ENCODE measurements around the gene ZNF512B.

DNA sequence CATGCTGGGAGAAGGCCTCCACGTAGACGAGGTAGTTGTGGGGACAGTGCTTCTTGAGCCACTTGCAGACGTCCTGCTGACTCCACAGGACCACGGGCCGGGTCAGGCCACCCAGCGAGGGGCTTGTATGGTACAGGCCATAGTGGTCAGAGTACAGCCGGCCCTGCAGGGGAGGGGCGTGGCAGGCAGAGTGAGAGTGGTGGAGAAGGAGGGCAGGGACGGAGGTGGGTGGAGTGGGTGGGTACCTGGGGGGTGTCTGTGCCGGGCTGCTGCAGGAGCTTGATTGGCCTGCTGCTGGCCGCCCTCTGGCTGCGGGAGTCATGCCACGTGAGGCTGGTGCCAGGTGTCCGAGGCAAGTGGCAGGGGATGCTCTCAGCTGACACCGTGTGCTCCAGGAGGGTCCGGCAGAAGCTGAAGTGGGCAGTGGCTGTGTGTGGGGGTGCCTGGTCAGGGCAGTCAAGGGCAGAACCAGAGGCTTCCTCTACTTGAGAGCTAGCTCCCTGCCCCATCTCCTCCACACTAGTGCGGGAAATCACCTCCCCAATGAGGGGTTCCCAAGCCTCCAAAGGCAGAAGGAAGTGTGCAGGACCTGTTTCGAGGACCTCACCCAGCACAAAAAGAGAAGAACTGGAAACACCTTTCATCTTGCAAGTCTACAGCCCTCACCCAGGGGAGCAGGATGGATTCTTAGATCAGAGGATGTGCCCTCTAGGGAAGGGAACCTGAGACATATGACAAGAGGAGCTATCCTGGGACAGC lies 7.4 kb upstream of the ZNF512B start:
- TF ChIP-seq, protein P1, sequence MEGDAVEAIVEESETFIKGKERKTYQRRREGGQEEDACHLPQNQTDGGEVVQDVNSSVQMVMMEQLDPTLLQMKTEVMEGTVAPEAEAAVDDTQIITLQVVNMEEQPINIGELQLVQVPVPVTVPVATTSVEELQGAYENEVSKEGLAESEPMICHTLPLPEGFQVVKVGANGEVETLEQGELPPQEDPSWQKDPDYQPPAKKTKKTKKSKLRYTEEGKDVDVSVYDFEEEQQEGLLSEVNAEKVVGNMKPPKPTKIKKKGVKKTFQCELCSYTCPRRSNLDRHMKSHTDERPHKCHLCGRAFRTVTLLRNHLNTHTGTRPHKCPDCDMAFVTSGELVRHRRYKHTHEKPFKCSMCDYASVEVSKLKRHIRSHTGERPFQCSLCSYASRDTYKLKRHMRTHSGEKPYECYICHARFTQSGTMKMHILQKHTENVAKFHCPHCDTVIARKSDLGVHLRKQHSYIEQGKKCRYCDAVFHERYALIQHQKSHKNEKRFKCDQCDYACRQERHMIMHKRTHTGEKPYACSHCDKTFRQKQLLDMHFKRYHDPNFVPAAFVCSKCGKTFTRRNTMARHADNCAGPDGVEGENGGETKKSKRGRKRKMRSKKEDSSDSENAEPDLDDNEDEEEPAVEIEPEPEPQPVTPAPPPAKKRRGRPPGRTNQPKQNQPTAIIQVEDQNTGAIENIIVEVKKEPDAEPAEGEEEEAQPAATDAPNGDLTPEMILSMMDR (conservative IDR thresholded peaks at IDR 0.05; ENCODE audit: low read length) = no peak
- TF ChIP-seq EZH2phosphoT487 (IDR thresholded peaks at IDR 0.05; ENCODE audit: borderline replicate concordance, low read depth, low read length) = no peak
